ENCODE measurements around the gene RMDN2. TPM values are rescaled to one million over a fixed set of nuclear protein-coding genes. Genes with fewer than 3 reads are reported as not detected.
"Not testable (repeated sequence)": the region's sequence is repeated elsewhere in the genome, so short reads cannot be mapped to it uniquely, and the experiment has no call there.

RMDN2 gene
- total and polyA plus RNA-seq, 10 donors = 10.8 to 57.1 (median 29.6) TPM

DNA sequence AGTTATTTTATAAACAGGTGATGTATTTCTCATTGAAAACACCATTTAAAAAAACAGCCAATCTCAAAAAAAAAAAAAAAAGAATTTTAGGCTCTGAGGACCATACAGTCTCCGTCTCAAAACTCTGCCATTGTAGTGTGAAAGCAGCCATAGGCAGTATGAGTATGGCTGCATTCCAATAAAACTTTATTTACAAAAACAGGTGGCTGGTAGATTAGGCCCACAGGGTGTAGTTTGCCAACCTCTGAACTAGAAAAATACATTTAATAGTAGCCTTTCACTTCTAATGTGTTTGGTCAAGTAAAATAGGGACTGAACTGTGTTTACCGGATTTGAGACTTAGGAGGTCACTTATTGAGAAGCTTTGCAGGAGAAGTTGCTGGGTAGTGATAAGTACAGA lies 19.2 kb downstream of the RMDN2 start:
- intact Hi-C loops (cut with DNase I; ENCODE audit: low total_unique reads) = no loop called here
- Histone ChIP-seq H3K36me3 (peaks cover 0 to 6% (median 0%) of the 10 kb centered on the region in 6 donors), H3K4me1 (no peaks in the 10 kb centered on the region), H3K9me3 (peaks cover 0 to 11% (median 4%) of the 10 kb centered on the region in 8 donors), H3K27me3 (replicated peaks in 1 of 7) (no peaks in the 10 kb centered on the region), H3K27ac (no peak overlapping the region), H3K4me3 (no peak overlapping the region)
- WGBS, 5 donors = 92 to 97% (median 97%) methylated on average over 2 of the region's 2 CpGs
- DNase-seq = no peak
- TF ChIP-seq POLR2AphosphoS5 (IDR thresholded peaks at IDR 0.05) = no peak
- no peak for TF ChIP-seq POLR2A (IDR thresholded peaks at IDR 0.05)
- TF ChIP-seq, protein P1, sequence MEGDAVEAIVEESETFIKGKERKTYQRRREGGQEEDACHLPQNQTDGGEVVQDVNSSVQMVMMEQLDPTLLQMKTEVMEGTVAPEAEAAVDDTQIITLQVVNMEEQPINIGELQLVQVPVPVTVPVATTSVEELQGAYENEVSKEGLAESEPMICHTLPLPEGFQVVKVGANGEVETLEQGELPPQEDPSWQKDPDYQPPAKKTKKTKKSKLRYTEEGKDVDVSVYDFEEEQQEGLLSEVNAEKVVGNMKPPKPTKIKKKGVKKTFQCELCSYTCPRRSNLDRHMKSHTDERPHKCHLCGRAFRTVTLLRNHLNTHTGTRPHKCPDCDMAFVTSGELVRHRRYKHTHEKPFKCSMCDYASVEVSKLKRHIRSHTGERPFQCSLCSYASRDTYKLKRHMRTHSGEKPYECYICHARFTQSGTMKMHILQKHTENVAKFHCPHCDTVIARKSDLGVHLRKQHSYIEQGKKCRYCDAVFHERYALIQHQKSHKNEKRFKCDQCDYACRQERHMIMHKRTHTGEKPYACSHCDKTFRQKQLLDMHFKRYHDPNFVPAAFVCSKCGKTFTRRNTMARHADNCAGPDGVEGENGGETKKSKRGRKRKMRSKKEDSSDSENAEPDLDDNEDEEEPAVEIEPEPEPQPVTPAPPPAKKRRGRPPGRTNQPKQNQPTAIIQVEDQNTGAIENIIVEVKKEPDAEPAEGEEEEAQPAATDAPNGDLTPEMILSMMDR (IDR thresholded peaks at IDR 0.05 in 8 of 11, conservative IDR thresholded peaks at IDR 0.05 in 3 of 11) = no peak

DNA sequence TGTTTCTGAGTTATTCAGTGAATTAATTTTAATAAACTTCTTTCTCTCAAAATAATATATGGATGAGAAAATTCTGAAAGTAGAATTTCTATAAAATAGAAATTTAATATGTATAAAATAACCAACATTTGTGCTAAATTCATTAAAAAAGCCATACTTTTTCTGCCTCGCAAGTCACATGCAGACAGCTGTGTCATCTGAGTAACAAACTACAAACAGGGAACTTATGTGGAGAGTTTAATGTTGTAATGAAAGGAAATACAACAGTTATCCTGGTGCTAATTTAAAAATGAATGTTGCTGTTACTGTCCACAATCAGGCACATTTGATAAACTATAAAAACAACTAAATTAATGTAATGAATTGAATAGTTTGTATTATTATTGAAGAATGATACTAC lies 22.2 kb downstream of the RMDN2 start:
- Histone ChIP-seq H3K27ac (no peak overlapping the region), H3K9me3 (no peaks in the 10 kb centered on the region), H3K4me1 (no peaks in the 10 kb centered on the region), H3K4me3 (no peak overlapping the region), H3K27me3 (replicated peaks in 1 of 7) (no peaks in the 10 kb centered on the region), H3K36me3 (peaks cover 0 to 21% (median 0%) of the 10 kb centered on the region in 6 donors)
- TF ChIP-seq POLR2A (IDR thresholded peaks at IDR 0.05) (no peak), POLR2AphosphoS5 (IDR thresholded peaks at IDR 0.05) (no peak)
- TF ChIP-seq, protein P1 (IDR thresholded peaks at IDR 0.05 in 8 of 11, conservative IDR thresholded peaks at IDR 0.05 in 3 of 11) = no peak
- DNase-seq = no peak
- 68 to 98% (median 83%) methylated on average over 1 of the region's 1 CpG for WGBS, 5 donors
- intact Hi-C loops (cut with DNase I; ENCODE audit: low total_unique reads) = no loop called here

DNA sequence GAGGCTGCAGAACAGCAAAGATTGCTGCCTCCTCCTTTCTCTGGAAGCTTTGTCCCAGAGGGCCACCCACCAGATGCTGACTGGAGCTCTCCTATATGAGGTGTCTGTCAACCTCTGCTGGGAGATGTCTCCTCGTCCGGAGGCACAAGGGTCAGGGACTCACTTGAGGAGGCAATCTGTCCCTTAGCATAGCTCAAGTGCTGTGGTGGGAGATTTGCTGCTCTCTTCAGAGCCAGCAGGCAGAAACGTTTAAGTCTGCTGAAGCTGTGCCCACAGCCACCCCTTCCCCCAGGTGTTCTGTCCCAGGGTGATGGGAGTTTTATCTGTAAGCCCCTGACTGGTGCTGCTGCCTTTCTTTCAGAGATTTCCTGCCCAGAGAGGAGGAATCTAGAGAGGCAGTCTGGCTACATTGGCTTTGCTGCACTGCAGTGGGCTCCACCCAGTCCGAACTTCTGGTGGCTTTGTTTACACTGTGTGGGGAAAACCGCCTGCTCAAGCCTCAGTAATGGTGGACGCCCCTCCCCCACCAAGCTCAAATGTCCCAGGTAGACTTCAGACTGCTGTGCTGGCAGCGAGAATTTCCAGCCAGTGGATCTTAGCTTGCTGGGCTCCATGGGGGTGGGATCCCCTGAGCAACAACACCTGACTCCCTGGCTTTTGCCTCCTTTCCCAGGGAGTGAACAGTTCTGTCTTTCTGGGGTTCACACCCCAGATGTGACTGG lies 37.1 kb downstream of the RMDN2 start:
- H3K4me1 ChIP-seq; H3K27me3 ChIP-seq (replicated peaks in 1 of 7); DNase-seq; H3K4me3 ChIP-seq; H3K27ac ChIP-seq; intact Hi-C loops (cut with DNase I; ENCODE audit: low total_unique reads): not testable (repeated sequence)
- WGBS, 5 donors = 76 to 84% (median 82%) methylated on average over 6 to 7 of the region's 7 CpGs
- Histone ChIP-seq H3K9me3 (peaks cover 3 to 48% (median 23%) of the 10 kb centered on the region in 8 donors), H3K36me3 (peaks cover 0 to 11% (median 0%) of the 10 kb centered on the region in 6 donors)

DNA sequence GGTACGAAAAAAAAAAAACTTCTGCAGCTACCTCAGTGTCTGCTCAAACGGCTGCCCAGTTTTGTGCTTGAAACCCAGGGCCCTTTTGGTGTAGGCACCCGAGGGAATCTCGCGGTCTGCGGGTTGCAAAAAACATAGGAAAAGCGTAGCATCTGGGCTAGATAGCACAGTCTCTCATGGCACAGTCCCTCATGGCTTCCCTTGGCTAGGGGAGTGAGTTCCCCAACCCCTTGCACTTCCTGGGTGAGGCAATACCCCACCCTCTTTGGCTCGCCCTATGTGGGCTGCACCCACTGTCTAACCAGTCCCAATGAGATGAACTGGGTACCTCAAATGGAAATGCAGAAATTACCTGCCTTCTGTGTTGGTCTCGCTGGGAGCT lies 37.6 kb downstream of the RMDN2 start:
- DNase-seq; intact Hi-C loops (cut with DNase I; ENCODE audit: low total_unique reads); H3K4me3 ChIP-seq; H3K27ac ChIP-seq; H3K4me1 ChIP-seq; H3K27me3 ChIP-seq (replicated peaks in 1 of 7): not testable (repeated sequence)
- Histone ChIP-seq H3K36me3 (peaks cover 0 to 11% (median 0%) of the 10 kb centered on the region in 6 donors), H3K9me3 (peaks cover 3 to 49% (median 23%) of the 10 kb centered on the region in 8 donors)
- WGBS, 5 donors = 81 to 94% (median 87%) methylated on average over 9 of the region's 9 CpGs

DNA sequence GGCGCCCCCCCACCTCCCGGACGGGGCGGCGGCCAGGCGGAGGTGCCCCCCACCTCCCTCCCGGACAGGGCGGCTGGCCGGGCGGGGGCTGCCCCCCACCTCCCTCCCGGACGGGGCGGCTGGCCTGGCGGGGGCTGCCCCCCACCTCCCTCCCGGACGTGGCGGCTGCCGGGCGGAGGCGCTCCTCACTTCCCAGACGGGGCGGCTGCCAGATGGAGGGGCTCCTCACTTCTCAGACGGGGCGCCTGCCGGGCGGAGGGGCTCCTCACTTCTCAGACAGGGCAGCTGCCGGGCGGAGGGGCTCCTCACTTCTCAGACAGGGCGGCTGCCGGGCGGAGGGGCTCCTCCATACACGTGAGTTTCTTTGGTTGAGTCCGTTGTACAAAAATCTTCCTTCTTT lies 38.8 kb downstream of the RMDN2 start:
- H3K27ac ChIP-seq; H3K4me1 ChIP-seq; intact Hi-C loops (cut with DNase I; ENCODE audit: low total_unique reads); DNase-seq; H3K4me3 ChIP-seq; H3K27me3 ChIP-seq (replicated peaks in 1 of 7): not testable (repeated sequence)
- H3K9me3 ChIP-seq = peaks cover 3 to 45% (median 20%) of the 10 kb centered on the region in 8 donors
- 91 to 97% (median 95%) methylated on average over 20 to 33 of the region's 33 CpGs for WGBS, 5 donors
- H3K36me3 ChIP-seq = peaks cover 0 to 11% (median 0%) of the 10 kb centered on the region in 6 donors
